ENCODE measurements around the gene MRNIP.

- TF ChIP-seq CTCF (IDR thresholded peaks at IDR 0.05 in 8 of 11, conservative IDR thresholded peaks at IDR 0.05 in 3 of 11) (no peak), POLR2A (IDR thresholded peaks at IDR 0.05) (no peak)
Measured at GRCh38 chr5:179874536-179875292, 16.1 kb upstream of the MRNIP start.
